HEK293 (cell line): ENCODE data around the gene RAB1B.

Experiments used
- GLIS2 ChIP-seq: fragments of 450-650 bp; formaldehyde crosslinking; IDR thresholded peaks from 2 replicates; pipeline ENCODE4 v1.5.1; 2016; ENCODE audit warnings: missing biosample characterization, missing genetic modification characterization
- REPIN1 ChIP-seq: fragments of 450-650 bp; formaldehyde crosslinking; IDR thresholded peaks from 2 replicates; pipeline ENCODE4 v1.5.1; 2017; ENCODE audit warnings: missing biosample characterization, missing genetic modification characterization, low read depth
- ZBTB49 ChIP-seq: fragments of 450-650 bp; formaldehyde crosslinking; IDR thresholded peaks from 2 replicates; pipeline ENCODE4 v1.5.1; 2016; ENCODE audit warnings: missing biosample characterization, missing genetic modification characterization, low read depth
- ZNF155 ChIP-seq: fragments of 450-650 bp; formaldehyde crosslinking; IDR thresholded peaks from 2 replicates; pipeline ENCODE4 v1.5.1; 2016; ENCODE audit warnings: missing biosample characterization, missing genetic modification characterization

- TF ChIP-seq REPIN1 (tag by site-specific recombination) (no peak), GLIS2 (tag by site-specific recombination) (no peak), ZNF155 (no peak), ZBTB49 (no peak)
These were observed 48.4 kb upstream of the RAB1B start for GRCh38 chr11:66219846-66220565.
